Right lobe of liver (tissue), 4 donors: ENCODE data around the gene PLXNA4.

Experiments used
- CTCF ChIP-seq, 4 donors: fragments of 200-600 bp in 3 of 4; fragments of 450-650 bp in 1 of 4; IDR thresholded peaks; one replicate each; pipeline versions ENCODE4 v1.5.1 to v1.8.0; 2016 to 2022; ENCODE audit warnings: antibody characterized with exemption in 4 of 4, mild to moderate bottlenecking in 2 of 4
- POLR2A ChIP-seq: fragments of 450-650 bp; IDR thresholded peaks from one replicate; pipeline ENCODE4 v1.6.1; 2017; ENCODE audit warnings: antibody characterized with exemption, mild to moderate bottlenecking
- donor health status: DM: no; HTN: no; CAD: no.
- donor health status: DM: no; HTN: no; CAD: no.
- donor health status: DM: no; HTN: yes; CAD: no.

- TF ChIP-seq CTCF (IDR thresholded peaks at IDR 0.05), result no peak
- TF ChIP-seq POLR2A, result no peak
Measured at GRCh38 chr7:132609906-132610520, 33.7 kb upstream of the PLXNA4 start.
